Activated CD8-positive, alpha-beta T cell treated with anti-CD3 and anti-CD28 coated beads, Interleukin-2, amount 10 ng/mL, durations not matched to agents 7 days and 5 days (primary cell): ENCODE data around the gene UNC119. TPM values are rescaled to one million over a fixed set of nuclear protein-coding genes. Genes with fewer than 3 reads are reported as not detected.

Experiments
- ATAC-seq: fragments of 150-1000 bp; cut with Tn5 transposase; one replicate; pipeline ENCODE4 v1.10.0; 2021; ENCODE audit warnings: moderate library complexity
- CTCF ChIA-PET: fragments of 350-600 bp; sonication (Branson Sonifier 250); formaldehyde crosslinking; loops from one replicate; lab custom pipeline; 2021; ENCODE audit warnings: antibody characterized with exemption; lab: Charles Lee
- POLR2A ChIA-PET: fragments of 350-600 bp; sonication (Branson Sonifier 250); formaldehyde crosslinking; loops from one replicate; lab custom pipeline; 2021; ENCODE audit warnings: antibody characterized with exemption; lab: Charles Lee
- DNase-seq: peaks from one replicate; pipeline ENCODE4 v3.0.0-alpha.2; 2020
- H3K27ac Mint-ChIP-seq: one replicate; pipeline ENCODE4 v1.8.0; 2021; ENCODE audit warnings: mild to moderate bottlenecking, mixed read lengths
- H3K27me3 Mint-ChIP-seq: one replicate; pipeline ENCODE4 v1.8.0; 2021; ENCODE audit warnings: low read depth, mixed read lengths
- H3K36me3 Mint-ChIP-seq: one replicate; pipeline ENCODE4 v1.8.0; 2021; ENCODE audit warnings: low read depth, mixed read lengths
- H3K4me1 Mint-ChIP-seq: one replicate; pipeline ENCODE4 v1.8.0; 2021; ENCODE audit warnings: low read depth, mixed read lengths
- H3K4me3 Mint-ChIP-seq: one replicate; pipeline ENCODE4 v1.8.0; 2021; ENCODE audit warnings: mild to moderate bottlenecking, mixed read lengths
- H3K9me3 Mint-ChIP-seq: one replicate; pipeline ENCODE4 v1.8.0; 2022; ENCODE audit warnings: mixed read lengths; ENCODE audit not compliant: insufficient read depth
- total RNA-seq, 2 experiments: library from RNA; stranded (reverse); gene quantifications; one replicate each; pipeline ENCODE4 v1.2.3, GENCODE V29; 2021

UNC119 gene
- total RNA-seq, 2 experiments from 2014 or later = 41.6 to 48.1 TPM

DNA sequence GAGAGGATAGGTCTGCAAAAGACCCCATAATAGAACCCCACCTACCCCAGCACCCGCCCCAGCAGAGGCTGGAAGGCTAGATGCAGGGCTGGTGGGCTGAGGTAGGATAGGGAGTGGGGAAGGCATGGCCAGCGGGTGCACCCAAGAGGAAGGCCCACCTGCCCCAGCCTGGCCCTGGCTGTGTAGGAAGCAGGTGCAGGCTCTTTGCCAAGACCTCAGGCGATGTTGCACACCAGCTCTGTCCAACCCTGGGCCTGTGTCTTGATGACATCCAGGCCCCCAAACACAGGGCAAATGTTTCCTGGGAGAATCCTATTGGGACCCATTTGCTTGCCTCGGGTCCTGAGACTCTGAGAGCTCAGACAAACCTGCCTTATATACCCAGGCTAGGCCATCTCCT is 12.2 kb downstream of the UNC119 start:
- Mint-ChIP-seq H3K4me3 (no peak overlapping the region), H3K27me3 (no peaks in the 10 kb centered on the region), H3K27ac (no peak overlapping the region), H3K36me3 (no peaks in the 10 kb centered on the region), H3K9me3 (no peaks in the 10 kb centered on the region), H3K4me1 (no peaks in the 10 kb centered on the region)
- ATAC-seq (no peak), DNase-seq (no peak)
- CTCF ChIA-PET = interaction anchor here (0.7 to 2.5 kb wide), 8 partner anchors 8 to 52 kb away, joined by 3 to 21 read pairs (median 3); no protein-coding TSS in a partner anchor
- POLR2A ChIA-PET = no interaction called here

GRCh38 chr17:28538296-28538895 is 14.0 kb downstream of the UNC119 start:
- Mint-ChIP-seq H3K4me1 (no peaks in the 10 kb centered on the region), H3K27ac (no peak overlapping the region), H3K4me3 (no peak overlapping the region), H3K9me3 (no peaks in the 10 kb centered on the region), H3K36me3 (no peaks in the 10 kb centered on the region), H3K27me3 (no peaks in the 10 kb centered on the region)
- DNase-seq (no peak), ATAC-seq (no peak)
- CTCF ChIA-PET = interaction anchor here (1.0 to 1.2 kb wide), 2 partner anchors 9 to 10 kb away, joined by 3 to 5 read pairs; no protein-coding TSS in a partner anchor
- POLR2A ChIA-PET = no interaction called here

GRCh38 chr17:28537219-28537610 is 15.2 kb downstream of the UNC119 start:
- Mint-ChIP-seq H3K36me3 (no peaks in the 10 kb centered on the region), H3K4me1 (no peaks in the 10 kb centered on the region), H3K27ac (no peak overlapping the region), H3K4me3 (no peak overlapping the region), H3K9me3 (no peaks in the 10 kb centered on the region), H3K27me3 (no peaks in the 10 kb centered on the region)
- POLR2A ChIA-PET = interaction anchor here (0.6 kb wide), 1 partner anchor 154 kb away, joined by 3 read pairs; no protein-coding TSS in a partner anchor
- CTCF ChIA-PET = interaction anchor here (1.0 to 2.0 kb wide), 5 partner anchors 10 to 41 kb away, joined by 3 to 6 read pairs (median 5); no protein-coding TSS in a partner anchor
- peak; percentile 24 for ATAC-seq
- no peak for DNase-seq

DNA sequence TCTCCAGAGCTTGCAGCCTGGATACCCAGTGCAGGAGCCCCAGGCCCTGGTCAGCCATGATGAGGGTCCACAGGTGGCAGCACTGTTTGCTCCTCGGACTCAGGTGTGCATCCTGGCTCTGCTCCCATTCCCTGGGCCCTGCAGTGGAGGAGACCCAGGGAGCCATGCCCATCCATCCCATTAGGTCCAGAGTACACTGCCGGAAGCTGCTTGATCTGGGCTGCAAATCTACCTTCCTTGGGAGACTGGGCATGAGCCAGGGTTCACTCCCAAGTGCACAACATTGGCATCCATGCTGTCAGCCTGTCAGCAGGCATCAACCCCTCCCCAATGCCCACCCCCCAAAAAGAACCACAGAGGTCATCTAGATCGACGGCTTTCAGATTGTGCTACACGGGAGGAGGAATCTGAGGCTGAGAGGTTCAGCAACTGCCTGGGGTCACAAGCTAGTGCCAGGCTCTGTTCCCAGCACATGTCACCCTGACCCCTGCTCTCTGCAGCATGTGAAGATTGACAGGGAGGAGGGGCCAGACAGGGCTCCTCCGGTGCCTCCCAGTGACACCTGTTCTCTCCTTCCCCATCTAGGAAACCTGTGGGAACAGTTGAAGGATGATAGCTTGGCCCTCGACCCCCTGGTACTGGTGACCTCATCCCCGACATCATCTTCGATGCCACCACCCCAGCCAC is 15.7 kb downstream of the UNC119 start:
- no peaks in the 10 kb centered on the region for H3K36me3 Mint-ChIP-seq
- no peak overlapping the region for H3K4me3 Mint-ChIP-seq
- DNase-seq (no peak), ATAC-seq (no peak)
- H3K27ac Mint-ChIP-seq = no peak overlapping the region
- H3K9me3 Mint-ChIP-seq = no peaks in the 10 kb centered on the region
- ChIA-PET CTCF (interaction anchor here (1.2 to 2.0 kb wide), 5 partner anchors 10 to 53 kb away, joined by 3 to 6 read pairs (median 5); no protein-coding TSS in a partner anchor), POLR2A (interaction anchor here (0.6 kb wide), 1 partner anchor 153 kb away, joined by 3 read pairs; no protein-coding TSS in a partner anchor)
- H3K4me1 Mint-ChIP-seq = no peaks in the 10 kb centered on the region
- no peaks in the 10 kb centered on the region for H3K27me3 Mint-ChIP-seq

DNA sequence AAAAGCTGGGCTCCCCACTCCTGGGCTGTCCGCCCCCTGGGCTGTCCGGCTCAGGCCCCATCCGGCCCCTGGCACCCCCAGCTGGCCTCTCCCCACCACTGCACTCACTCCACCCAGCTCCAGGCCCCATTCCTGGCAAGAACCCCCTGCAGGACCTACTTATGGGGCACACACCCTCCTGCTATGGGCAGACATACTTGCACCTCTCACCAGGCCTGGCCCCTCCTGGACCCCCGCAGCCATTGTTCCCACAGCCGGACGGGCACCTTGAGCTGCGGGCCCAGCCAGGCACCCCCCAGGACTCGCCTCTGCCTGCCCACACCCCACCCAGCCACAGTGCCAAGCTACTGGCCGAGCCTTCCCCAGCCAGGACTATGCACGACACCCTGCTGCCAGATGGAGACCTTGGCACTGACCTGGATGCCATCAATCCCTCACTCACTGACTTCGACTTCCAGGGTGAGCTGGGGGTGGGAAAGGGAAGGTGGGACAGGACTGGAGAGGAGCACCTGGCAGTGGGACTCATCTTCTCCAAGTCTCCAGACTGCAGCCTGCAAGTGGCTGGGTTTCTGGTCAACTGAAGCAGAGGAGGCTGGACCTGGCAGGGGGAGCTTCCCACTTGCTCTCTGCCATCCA is 17.6 kb downstream of the UNC119 start:
- DNase-seq (no peak), ATAC-seq (no peak)
- H3K27ac Mint-ChIP-seq = no peak overlapping the region
- H3K27me3 Mint-ChIP-seq = no peaks in the 10 kb centered on the region
- no peaks in the 10 kb centered on the region for H3K36me3 Mint-ChIP-seq
- CTCF ChIA-PET = interaction anchor here (0.7 to 1.4 kb wide), 3 partner anchors 12 to 51 kb away, joined by 3 read pairs; no protein-coding TSS in a partner anchor
- no peaks in the 10 kb centered on the region for H3K9me3 Mint-ChIP-seq
- POLR2A ChIA-PET = no interaction called here
- H3K4me3 Mint-ChIP-seq = no peak overlapping the region
- no peaks in the 10 kb centered on the region for H3K4me1 Mint-ChIP-seq

DNA sequence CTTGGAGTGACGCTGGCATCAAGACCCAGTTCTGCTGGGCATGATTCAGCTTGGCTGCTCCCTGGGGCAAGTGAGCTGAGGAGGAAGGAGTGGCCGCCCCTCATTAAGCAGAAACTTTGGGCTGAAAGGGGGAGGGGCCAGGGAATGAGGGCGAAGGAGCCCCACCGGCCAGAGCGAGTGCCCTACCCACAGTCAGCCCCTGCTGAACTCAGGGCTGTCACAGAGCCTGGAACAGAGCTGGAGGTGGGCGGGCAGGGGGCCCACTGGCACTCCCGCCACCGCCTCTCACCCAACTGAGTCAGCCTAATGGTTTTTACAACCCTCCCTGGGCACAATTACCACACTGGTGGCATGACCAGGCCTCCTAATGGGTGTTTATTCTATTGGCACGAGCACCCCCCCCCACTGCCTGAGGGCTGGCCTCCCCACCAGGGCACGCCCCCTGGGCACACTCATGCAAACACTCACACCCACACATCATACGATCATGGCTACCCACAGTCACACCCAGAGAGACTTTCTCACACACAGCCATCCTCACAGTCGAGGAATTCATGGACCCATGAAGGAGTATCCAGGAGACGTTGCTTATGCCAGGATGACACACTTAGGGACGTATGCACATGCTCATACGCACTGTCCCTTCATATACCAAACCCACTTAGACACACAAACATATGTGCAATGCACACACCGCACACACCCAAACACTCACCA is 19.2 kb downstream of the UNC119 start:
- Mint-ChIP-seq H3K4me3 (no peak overlapping the region), H3K36me3 (no peaks in the 10 kb centered on the region), H3K9me3 (no peaks in the 10 kb centered on the region), H3K4me1 (no peaks in the 10 kb centered on the region), H3K27ac (no peak overlapping the region), H3K27me3 (no peaks in the 10 kb centered on the region)
- ATAC-seq (no peak), DNase-seq (no peak)
- CTCF ChIA-PET = no interaction called here
- POLR2A ChIA-PET = no interaction called here

GRCh38 chr17:28532050-28532960 is 20.1 kb downstream of the UNC119 start:
- ATAC-seq = no peak
- Mint-ChIP-seq H3K4me3 (no peak overlapping the region), H3K27ac (no peak overlapping the region), H3K36me3 (no peaks in the 10 kb centered on the region), H3K27me3 (no peaks in the 10 kb centered on the region), H3K4me1 (no peaks in the 10 kb centered on the region), H3K9me3 (no peaks in the 10 kb centered on the region)
- ChIA-PET CTCF (interaction anchor here (0.7 to 1.5 kb wide), 3 partner anchors 8 to 116 kb away, joined by 3 to 4 read pairs (median 3); no protein-coding TSS in a partner anchor), POLR2A (no interaction called here)
- DNase-seq = no peak

DNA sequence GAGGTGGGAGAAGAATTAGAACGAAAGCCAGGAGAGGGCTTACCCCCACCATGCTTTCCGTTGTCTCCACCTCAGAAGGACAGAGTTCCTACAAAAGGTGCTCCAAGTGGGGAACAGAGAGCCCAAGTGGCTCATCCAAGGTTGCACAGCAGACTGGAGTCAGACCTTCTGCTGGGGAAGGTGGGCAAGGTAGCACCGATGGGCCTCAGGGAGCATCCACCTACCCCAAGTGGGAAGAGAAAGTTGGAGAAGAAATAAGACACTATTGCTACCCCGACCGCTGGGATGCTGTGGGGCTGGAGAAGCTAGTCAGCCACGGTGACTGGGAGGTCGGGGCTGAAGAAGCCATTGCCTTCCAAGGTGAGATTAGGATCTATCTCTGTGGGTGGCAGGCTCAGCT is 21.5 kb downstream of the UNC119 start:
- Mint-ChIP-seq H3K9me3 (no peaks in the 10 kb centered on the region), H3K27me3 (no peaks in the 10 kb centered on the region), H3K4me3 (no peak overlapping the region), H3K27ac (no peak overlapping the region), H3K4me1 (no peaks in the 10 kb centered on the region), H3K36me3 (no peaks in the 10 kb centered on the region)
- ChIA-PET POLR2A (no interaction called here), CTCF (interaction anchor here (1.5 kb wide), 1 partner anchor 114 kb away, joined by 4 read pairs; no protein-coding TSS in a partner anchor)
- no peak for ATAC-seq
- DNase-seq = no peak

- DNase-seq = no peak
- Mint-ChIP-seq H3K4me1 (no peaks in the 10 kb centered on the region), H3K27ac (no peak overlapping the region), H3K4me3 (no peak overlapping the region), H3K27me3 (no peaks in the 10 kb centered on the region), H3K9me3 (no peaks in the 10 kb centered on the region), H3K36me3 (no peaks in the 10 kb centered on the region)
- CTCF ChIA-PET = interaction anchor here (1.5 kb wide), 1 partner anchor 11 kb away, joined by 4 read pairs; no protein-coding TSS in a partner anchor
- no peak for ATAC-seq
- POLR2A ChIA-PET = no interaction called here
These were observed 22.2 kb downstream of the UNC119 start for GRCh38 chr17:28530250-28530649.

DNA sequence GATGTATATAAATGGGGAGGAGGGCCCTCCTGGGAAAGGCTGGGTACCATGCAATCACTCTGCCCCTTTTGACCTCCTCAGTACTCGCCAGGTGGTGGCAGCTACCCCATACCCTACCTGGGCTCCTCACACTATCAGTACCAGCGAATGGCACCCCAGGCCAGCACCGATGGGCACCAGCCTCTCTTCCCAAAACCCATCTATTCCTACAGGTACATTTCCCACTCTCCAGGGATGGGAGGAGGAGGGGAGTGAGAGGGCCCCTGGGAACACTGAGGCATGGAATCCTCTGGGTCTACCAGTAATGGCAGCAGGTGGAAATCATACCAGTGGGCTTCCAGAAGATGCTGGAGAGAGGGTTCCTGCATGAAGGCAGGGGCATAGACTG is 23.4 kb downstream of the UNC119 start:
- ATAC-seq (no peak), DNase-seq (no peak)
- Mint-ChIP-seq H3K36me3 (no peaks in the 10 kb centered on the region), H3K27ac (no peak overlapping the region), H3K9me3 (no peaks in the 10 kb centered on the region), H3K4me1 (no peaks in the 10 kb centered on the region), H3K27me3 (no peaks in the 10 kb centered on the region), H3K4me3 (no peak overlapping the region)
- POLR2A ChIA-PET = no interaction called here
- CTCF ChIA-PET = interaction anchor here (1.5 kb wide), 1 partner anchor 12 kb away, joined by 4 read pairs; no protein-coding TSS in a partner anchor
